HG03135 (cell line): ENCODE data around the gene RFC3.
A peak's percentile ranks its signal among the peaks of the same experiment; 100 is the strongest.
"Not testable (repeated sequence)": the region's sequence is repeated elsewhere in the genome, so short reads cannot be mapped to it uniquely, and the experiment has no call there.

Experiments used
- ATAC-seq: cut with Tn5 transposase; IDR thresholded peaks from one replicate; pipeline ENCODE4 v1.9.1; 2021; ENCODE audit warnings: mild to moderate bottlenecking, moderate library complexity; ENCODE audit not compliant: unreplicated experiment

The RFC3 gene

GRCh38 chr13:33806470-33807248, 11.3 kb upstream of the RFC3 start:
- no peak for ATAC-seq

- ATAC-seq: not testable (repeated sequence)
Measured at GRCh38 chr13:33812829-33813228, 5.1 kb upstream of the RFC3 start.

GRCh38 chr13:33815011-33815550, 2.9 kb upstream of the RFC3 start:
- no peak for ATAC-seq

GRCh38 chr13:33816912-33817311, 1.0 kb upstream of the RFC3 start:
- no peak for ATAC-seq

GRCh38 chr13:33817513-33817900, 442 bp upstream of the RFC3 start:
- peak; percentile 2 for ATAC-seq

- no peak for ATAC-seq
Measured at GRCh38 chr13:33825083-33825482, 7.1 kb downstream of the RFC3 start.

- no peak for ATAC-seq
Measured at GRCh38 chr13:33827139-33827538, 9.2 kb downstream of the RFC3 start.

GRCh38 chr13:33828431-33829129, 10.6 kb downstream of the RFC3 start:
- no peak for ATAC-seq

GRCh38 chr13:33832872-33833271, 14.9 kb downstream of the RFC3 start:
- ATAC-seq: no peak

GRCh38 chr13:33838647-33839046, 20.7 kb downstream of the RFC3 start:
- ATAC-seq: no peak

- no peak for ATAC-seq
Measured at GRCh38 chr13:33840402-33840801, 22.5 kb downstream of the RFC3 start.

- ATAC-seq: no peak
Measured at GRCh38 chr13:33842207-33842606, 24.3 kb downstream of the RFC3 start.

GRCh38 chr13:33842986-33843385, 25.0 kb downstream of the RFC3 start:
- no peak for ATAC-seq

- ATAC-seq: no peak
Measured at GRCh38 chr13:33845572-33846302, 27.8 kb downstream of the RFC3 start.

- no peak for ATAC-seq
Measured at GRCh38 chr13:33846303-33847062, 28.5 kb downstream of the RFC3 start.

- ATAC-seq: no peak
Measured at GRCh38 chr13:33849211-33849610, 31.3 kb downstream of the RFC3 start.

- ATAC-seq: no peak
Measured at GRCh38 chr13:33855371-33855895, 37.5 kb downstream of the RFC3 start.

- no peak for ATAC-seq
Measured at GRCh38 chr13:33859691-33860303, 41.8 kb downstream of the RFC3 start.

- ATAC-seq: no peak
Measured at GRCh38 chr13:33860526-33860925, 42.6 kb downstream of the RFC3 start.

- ATAC-seq: no peak
Measured at GRCh38 chr13:33862016-33862415, 44.1 kb downstream of the RFC3 start.
